Measurements from ENCODE around the gene SRP14. TPM values are rescaled to one million over a fixed set of nuclear protein-coding genes. Genes with fewer than 3 reads are reported as not detected.

The SRP14 gene
- total RNA-seq, 1 experiment from 2014 or later, result 168 TPM

GRCh38 chr15:40016224-40016865 is 22.6 kb downstream of the SRP14 start:
- ChIA-PET CTCF (no interaction called here), RAD21 (ENCODE audit: low non-redundant PET in 1 of 2, low total read pairs in 2 of 2, uncharacterized antibody in 2 of 2, unreplicated experiment in 2 of 2) (no interaction called here)
- peaks cover 24 to 48% of the 10 kb centered on the region in 2 experiments; a peak in 3 of 4 replicates for H3K36me3 ChIP-seq (ENCODE audit: control insufficient read depth in 1 of 2, insufficient read depth in 2 of 2, low read length in 2 of 2)

More at GRCh38 chr15:40016224-40016865, 22.6 kb downstream of the SRP14 start:
- no peaks in the 10 kb centered on the region for H3K27me3 ChIP-seq (ENCODE audit: insufficient read depth, low read length)
- TF ChIP-seq SP1 (IDR thresholded peaks at IDR 0.05; ENCODE audit: low read depth), result no peak
- no peak for TF ChIP-seq EGR1 (IDR thresholded peaks at IDR 0.05; ENCODE audit: low read depth)
- no peak for TF ChIP-seq POLR2A (IDR thresholded peaks at IDR 0.05; ENCODE audit: borderline replicate concordance, extremely low read depth, insufficient read depth, insufficient read length)
- no peak for TF ChIP-seq SIN3A (IDR thresholded peaks at IDR 0.05; ENCODE audit: low read depth)
- TF ChIP-seq ELF1 (IDR thresholded peaks at IDR 0.05; ENCODE audit: borderline replicate concordance, low read depth), result no peak
- no peak for TF ChIP-seq CTCF (IDR thresholded peaks at IDR 0.05 in 2 of 3, conservative IDR thresholded peaks at IDR 0.05 in 1 of 3; ENCODE audit: borderline replicate concordance in 1 of 3, insufficient read depth in 1 of 3, low read depth in 2 of 3, low read length in 2 of 3)
- no peak for TF ChIP-seq JUND (IDR thresholded peaks at IDR 0.05)
- no peak for TF ChIP-seq YY1 (IDR thresholded peaks at IDR 0.05; ENCODE audit: extremely low read depth, insufficient replicate concordance, low read depth, low read length)
- no peak for TF ChIP-seq ZBTB33 (IDR thresholded peaks at IDR 0.05; ENCODE audit: extremely low read depth, insufficient replicate concordance, low read length)
- no peaks in the 10 kb centered on the region for H3K4me1 ChIP-seq (ENCODE audit: control insufficient read depth in 1 of 2, insufficient read depth in 2 of 2, low read length in 2 of 2)
- intact Hi-C loops (cut with micrococcal nuclease), result no loop called here
- no peaks in the 10 kb centered on the region for H4K20me1 ChIP-seq (ENCODE audit: insufficient read depth)
- DNase-seq (ENCODE audit: low read depth, low spot score) (no peak), ATAC-seq (no peak)
- POLR2A ChIA-PET, result no interaction called here
- no TSS peak for BruUV-seq (replicated peaks)
- no peak overlapping the region for H3K4me2 ChIP-seq (ENCODE audit: low read length)
- no peaks in the 10 kb centered on the region for H3K79me2 ChIP-seq (ENCODE audit: insufficient read depth, low read length)
- H3K27ac ChIP-seq (ENCODE audit: low read depth, low read length), result no peak overlapping the region
- no peaks in the 10 kb centered on the region; a peak in 1 of 4 replicates for H3K9me3 ChIP-seq (ENCODE audit: control insufficient read depth in 1 of 2, insufficient read depth in 1 of 2, low read depth in 1 of 2, low read length in 2 of 2)
- no peak overlapping the region for H3K4me3 ChIP-seq (replicated peaks in 1 of 2; ENCODE audit: low read depth in 1 of 2, low read length in 2 of 2)
- H3K9me2 ChIP-seq (ENCODE audit: insufficient read depth), result no peaks in the 10 kb centered on the region
- H2AFZ ChIP-seq (ENCODE audit: low read depth, low read length, poor library complexity, severe bottlenecking), result no peak overlapping the region
- no peak overlapping the region for H3K9ac ChIP-seq (ENCODE audit: low read length)
